ENCODE measurements around the gene MAP2K5.

DNA sequence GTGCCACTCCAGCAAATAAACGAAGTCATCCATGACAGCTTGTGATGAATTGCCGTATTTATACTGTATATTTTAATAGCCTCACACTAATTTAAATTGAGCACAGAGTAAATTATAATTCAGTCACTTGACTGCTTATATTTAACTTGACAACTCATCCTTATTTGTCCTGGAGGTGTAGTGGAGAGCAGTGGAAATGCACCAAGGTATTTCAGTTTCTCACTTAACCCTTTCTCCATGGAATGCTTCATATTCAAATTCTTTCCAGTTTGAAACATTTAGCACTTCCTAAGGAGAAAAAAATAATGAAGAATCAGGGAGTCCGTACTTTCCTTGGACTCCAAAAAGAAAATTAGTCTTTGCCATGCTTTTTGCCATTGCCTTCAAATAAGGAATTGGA, 99.0 kb downstream of the MAP2K5 start:
- TF ChIP-seq POLR2A (IDR thresholded peaks at IDR 0.05), result no peak
- TF ChIP-seq, protein P1, sequence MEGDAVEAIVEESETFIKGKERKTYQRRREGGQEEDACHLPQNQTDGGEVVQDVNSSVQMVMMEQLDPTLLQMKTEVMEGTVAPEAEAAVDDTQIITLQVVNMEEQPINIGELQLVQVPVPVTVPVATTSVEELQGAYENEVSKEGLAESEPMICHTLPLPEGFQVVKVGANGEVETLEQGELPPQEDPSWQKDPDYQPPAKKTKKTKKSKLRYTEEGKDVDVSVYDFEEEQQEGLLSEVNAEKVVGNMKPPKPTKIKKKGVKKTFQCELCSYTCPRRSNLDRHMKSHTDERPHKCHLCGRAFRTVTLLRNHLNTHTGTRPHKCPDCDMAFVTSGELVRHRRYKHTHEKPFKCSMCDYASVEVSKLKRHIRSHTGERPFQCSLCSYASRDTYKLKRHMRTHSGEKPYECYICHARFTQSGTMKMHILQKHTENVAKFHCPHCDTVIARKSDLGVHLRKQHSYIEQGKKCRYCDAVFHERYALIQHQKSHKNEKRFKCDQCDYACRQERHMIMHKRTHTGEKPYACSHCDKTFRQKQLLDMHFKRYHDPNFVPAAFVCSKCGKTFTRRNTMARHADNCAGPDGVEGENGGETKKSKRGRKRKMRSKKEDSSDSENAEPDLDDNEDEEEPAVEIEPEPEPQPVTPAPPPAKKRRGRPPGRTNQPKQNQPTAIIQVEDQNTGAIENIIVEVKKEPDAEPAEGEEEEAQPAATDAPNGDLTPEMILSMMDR (IDR thresholded peaks at IDR 0.05), result no peak
- TF ChIP-seq POLR2AphosphoS5 (IDR thresholded peaks at IDR 0.05), result no peak
